GM12892 (cell line): ENCODE measurements around the gene RRH.

Experiments
- POLR2A ChIP-seq: IDR thresholded peaks from 2 replicates; pipeline ENCODE4 v1.6.1; 2011; ENCODE audit warnings: low read depth, low read length, control low read depth
- POLR2AphosphoS5 ChIP-seq: IDR thresholded peaks from 2 replicates; pipeline ENCODE4 v1.6.1; 2011; ENCODE audit warnings: low read depth, low read length, control low read depth

GRCh38 chr4:109818268-109818667 is 9.5 kb upstream of the RRH start:
- TF ChIP-seq POLR2A (no peak), POLR2AphosphoS5 (no peak)
